ENCODE data around the gene SBF2.
"Not testable (repeated sequence)": the region's sequence is repeated elsewhere in the genome, so short reads cannot be mapped to it uniquely, and the experiment has no call there.

The SBF2 gene

DNA sequence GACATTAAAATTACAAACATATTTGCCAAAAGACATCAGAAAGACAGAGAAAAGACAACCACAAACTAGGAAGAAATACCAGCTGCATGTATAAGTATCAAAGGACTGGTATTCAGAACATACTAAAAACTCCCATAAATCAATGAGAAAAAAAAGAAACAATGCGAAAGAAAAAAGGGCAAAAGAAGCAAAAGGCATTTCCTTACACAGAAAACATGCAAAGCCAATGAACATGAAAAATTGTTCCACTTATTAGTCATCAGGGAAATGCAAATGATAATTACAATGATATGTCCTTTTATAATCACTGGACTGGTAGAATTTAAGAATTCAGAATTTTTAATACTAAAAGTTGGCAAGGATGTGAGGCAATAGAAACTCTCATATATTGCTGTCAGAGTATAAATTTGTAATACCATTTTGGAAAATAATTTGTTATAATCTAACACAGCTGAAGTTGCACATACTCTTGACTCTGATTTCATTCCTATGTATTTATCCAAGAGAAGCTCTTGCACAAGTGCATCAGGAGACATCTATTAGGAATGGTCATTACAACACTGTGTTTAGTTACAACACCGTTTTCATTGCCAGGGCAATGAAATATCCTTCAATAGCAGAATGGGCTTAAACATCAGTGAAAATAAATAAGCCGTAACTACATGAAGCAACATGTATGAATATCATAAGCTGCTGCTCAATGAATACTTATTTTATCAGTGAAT, 350.5 kb downstream of the SBF2 start:
- H3K4me1 ChIP-seq (ENCODE audit: control insufficient read depth, insufficient read depth, low read length): no peaks in the 10 kb centered on the region
- H3K9ac ChIP-seq (ENCODE audit: low read depth, low read length): no peak overlapping the region
- no peaks in the 10 kb centered on the region for H3K27me3 ChIP-seq (ENCODE audit: control insufficient read depth, insufficient read depth, low read length)
- no peaks in the 10 kb centered on the region for H3K36me3 ChIP-seq (ENCODE audit: control insufficient read depth, insufficient read depth, low read length)
- H3K4me3 ChIP-seq (ENCODE audit: low read depth, low read length): no peak overlapping the region
- no peaks in the 10 kb centered on the region for H3K9me3 ChIP-seq (ENCODE audit: control insufficient read depth, insufficient read depth, low read length)
- no peak overlapping the region for H3K27ac ChIP-seq (ENCODE audit: low read depth, low read length)

DNA sequence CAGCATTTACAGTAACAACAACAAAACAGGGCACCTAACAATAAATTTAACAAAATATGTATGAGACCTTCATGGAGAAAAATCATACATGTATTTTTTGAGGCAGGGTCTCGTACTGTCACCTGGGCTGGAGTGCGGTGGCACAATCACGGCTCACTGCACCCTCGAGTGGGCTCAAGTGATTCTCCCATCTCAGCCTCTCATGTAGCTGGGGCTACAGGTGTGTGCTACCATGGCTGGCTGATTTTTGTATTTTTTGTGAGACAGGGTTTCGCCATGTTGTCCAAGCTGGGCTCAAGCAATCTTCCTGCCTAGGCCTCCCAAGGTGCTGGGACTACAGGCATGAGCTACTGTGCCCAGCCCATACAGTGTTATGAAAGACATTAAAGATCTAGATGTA, 352.0 kb downstream of the SBF2 start:
- Histone ChIP-seq H3K9me3 (ENCODE audit: control insufficient read depth, insufficient read depth, low read length) (no peaks in the 10 kb centered on the region), H3K36me3 (ENCODE audit: control insufficient read depth, insufficient read depth, low read length) (no peaks in the 10 kb centered on the region), H3K27me3 (ENCODE audit: control insufficient read depth, insufficient read depth, low read length) (no peaks in the 10 kb centered on the region), H3K9ac (ENCODE audit: low read depth, low read length) (no peak overlapping the region), H3K4me1 (ENCODE audit: control insufficient read depth, insufficient read depth, low read length) (no peaks in the 10 kb centered on the region), H3K4me3 (ENCODE audit: low read depth, low read length) (no peak overlapping the region), H3K27ac (ENCODE audit: low read depth, low read length) (no peak overlapping the region)

DNA sequence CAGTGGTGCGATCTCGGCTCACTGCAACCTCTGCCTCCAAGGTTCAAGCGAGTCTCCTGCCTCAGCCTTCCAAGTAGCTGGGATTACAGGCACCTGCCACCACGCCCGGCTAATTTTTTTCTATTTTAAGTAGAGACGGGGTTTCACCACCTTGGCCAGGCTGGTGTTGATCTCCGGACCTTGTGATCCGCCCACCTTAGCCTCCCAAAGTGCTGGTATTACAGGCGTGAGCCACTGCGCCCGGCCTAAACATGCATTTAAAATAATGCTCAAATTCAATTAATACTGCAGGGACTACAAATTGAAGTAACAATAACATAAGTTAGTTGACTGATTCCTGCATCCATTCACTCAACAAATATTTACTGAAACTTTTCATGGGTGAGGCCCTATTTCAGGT, 354.9 kb downstream of the SBF2 start:
- H3K9me3 ChIP-seq (ENCODE audit: control insufficient read depth, insufficient read depth, low read length); H3K4me3 ChIP-seq (ENCODE audit: low read depth, low read length); H3K4me1 ChIP-seq (ENCODE audit: control insufficient read depth, insufficient read depth, low read length); H3K36me3 ChIP-seq (ENCODE audit: control insufficient read depth, insufficient read depth, low read length); H3K9ac ChIP-seq (ENCODE audit: low read depth, low read length); H3K27ac ChIP-seq (ENCODE audit: low read depth, low read length); H3K27me3 ChIP-seq (ENCODE audit: control insufficient read depth, insufficient read depth, low read length): not testable (repeated sequence)

DNA sequence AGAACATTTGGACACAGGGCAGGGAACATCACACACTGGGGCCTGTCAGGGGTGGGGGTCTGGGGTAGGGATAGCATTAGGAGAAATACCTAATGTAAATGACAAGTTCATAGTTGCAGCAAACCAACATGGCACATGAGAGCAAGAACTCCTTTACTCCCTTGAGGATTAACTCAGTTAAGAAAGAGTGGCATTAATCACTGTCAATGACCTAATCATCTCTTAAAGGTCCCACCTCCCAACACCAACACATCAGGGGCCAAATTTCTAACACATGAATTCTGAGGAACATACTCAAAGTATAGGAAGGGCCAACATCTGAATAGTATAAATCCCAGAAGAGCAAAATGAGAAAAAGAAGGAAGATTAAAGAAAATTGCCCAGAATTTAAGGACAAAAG, 357.3 kb downstream of the SBF2 start:
- Histone ChIP-seq H3K9me3 (ENCODE audit: control insufficient read depth, insufficient read depth, low read length) (no peaks in the 10 kb centered on the region), H3K9ac (ENCODE audit: low read depth, low read length) (no peak overlapping the region), H3K4me1 (ENCODE audit: control insufficient read depth, insufficient read depth, low read length) (no peaks in the 10 kb centered on the region), H3K27me3 (ENCODE audit: control insufficient read depth, insufficient read depth, low read length) (no peaks in the 10 kb centered on the region), H3K36me3 (ENCODE audit: control insufficient read depth, insufficient read depth, low read length) (no peaks in the 10 kb centered on the region), H3K4me3 (ENCODE audit: low read depth, low read length) (no peak overlapping the region), H3K27ac (ENCODE audit: low read depth, low read length) (no peak overlapping the region)

DNA sequence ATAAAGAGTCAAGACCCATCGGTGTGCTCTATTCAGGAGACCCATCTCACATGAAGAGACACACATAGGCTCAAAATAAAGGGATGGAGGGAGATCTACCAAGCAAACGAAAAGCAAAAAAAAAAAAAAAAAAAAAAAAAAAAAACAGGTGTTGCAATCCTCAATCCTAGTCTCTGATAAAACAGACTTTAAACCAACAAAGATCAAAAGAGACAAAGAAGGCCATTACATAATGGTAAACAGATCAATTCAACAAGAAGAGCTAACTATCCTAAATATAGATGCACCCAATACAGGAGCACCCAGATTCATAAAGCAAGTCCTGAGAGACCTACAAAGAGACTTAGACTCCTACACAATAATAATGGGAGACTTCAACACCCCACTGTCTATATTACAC, 361.2 kb downstream of the SBF2 start:
- not testable (repeated sequence) for H3K27me3 ChIP-seq (ENCODE audit: control insufficient read depth, insufficient read depth, low read length); H3K27ac ChIP-seq (ENCODE audit: low read depth, low read length); H3K9ac ChIP-seq (ENCODE audit: low read depth, low read length); H3K4me1 ChIP-seq (ENCODE audit: control insufficient read depth, insufficient read depth, low read length); H3K36me3 ChIP-seq (ENCODE audit: control insufficient read depth, insufficient read depth, low read length); H3K9me3 ChIP-seq (ENCODE audit: control insufficient read depth, insufficient read depth, low read length); H3K4me3 ChIP-seq (ENCODE audit: low read depth, low read length)

DNA sequence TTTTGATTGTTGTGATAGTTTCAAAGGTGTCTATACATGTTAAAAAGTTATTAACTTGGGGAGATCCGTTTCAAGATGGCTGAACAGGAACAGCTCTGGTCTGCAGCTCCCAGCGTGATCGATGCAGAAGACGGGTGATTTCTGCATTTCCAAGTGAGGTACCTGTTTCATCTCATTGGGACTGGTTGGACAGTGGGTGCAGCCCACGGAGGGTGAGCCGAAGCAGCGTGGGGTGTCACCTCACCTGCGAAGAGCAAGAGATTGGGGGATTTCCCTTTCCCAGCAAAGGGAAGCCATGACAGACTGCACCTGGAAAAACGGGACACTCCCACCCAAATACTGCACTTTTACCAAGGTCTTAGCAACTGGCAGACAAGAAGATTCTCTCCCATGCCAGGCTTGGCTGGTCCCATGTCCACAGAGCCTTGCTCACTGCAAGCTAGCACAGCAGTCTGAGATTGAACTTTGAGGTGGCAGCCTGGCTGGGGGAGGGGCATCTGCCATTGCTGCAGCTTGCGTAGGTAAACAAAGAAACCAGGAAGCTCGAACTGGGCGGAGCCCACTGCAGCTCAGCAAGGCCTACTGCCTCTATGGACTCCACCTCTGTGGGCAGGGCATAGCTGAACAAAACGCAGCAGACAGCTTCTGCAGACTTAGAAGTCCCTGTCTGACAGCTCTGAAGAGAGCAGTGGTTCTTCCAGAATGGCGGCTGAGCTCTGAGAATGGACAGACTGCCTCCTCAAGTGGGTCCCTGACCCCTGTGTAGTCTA, 363.3 kb downstream of the SBF2 start:
- not testable (repeated sequence) for H3K27me3 ChIP-seq (ENCODE audit: control insufficient read depth, insufficient read depth, low read length); H3K36me3 ChIP-seq (ENCODE audit: control insufficient read depth, insufficient read depth, low read length); H3K9ac ChIP-seq (ENCODE audit: low read depth, low read length); H3K27ac ChIP-seq (ENCODE audit: low read depth, low read length); H3K4me3 ChIP-seq (ENCODE audit: low read depth, low read length); H3K4me1 ChIP-seq (ENCODE audit: control insufficient read depth, insufficient read depth, low read length); H3K9me3 ChIP-seq (ENCODE audit: control insufficient read depth, insufficient read depth, low read length)

DNA sequence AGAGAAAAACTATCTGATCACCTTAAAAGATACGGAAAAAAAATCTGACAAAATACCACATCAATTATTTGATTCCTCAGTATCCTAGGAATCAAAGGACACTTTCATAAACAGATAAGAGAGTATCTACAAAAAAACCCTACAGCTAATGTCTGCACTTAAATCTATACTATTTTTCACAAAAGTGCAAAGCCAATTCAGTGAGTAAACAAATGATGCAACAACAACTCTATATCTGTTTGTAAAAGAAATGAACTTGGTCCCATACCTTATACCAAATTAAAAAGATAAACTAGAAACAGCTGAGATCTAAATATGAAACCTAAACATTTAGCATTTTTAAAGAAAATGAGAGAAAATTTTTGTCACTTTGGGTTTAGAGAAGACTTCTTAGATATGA, 366.3 kb downstream of the SBF2 start:
- Histone ChIP-seq H3K27ac (ENCODE audit: low read depth, low read length) (no peak overlapping the region), H3K9me3 (ENCODE audit: control insufficient read depth, insufficient read depth, low read length) (no peaks in the 10 kb centered on the region)

DNA sequence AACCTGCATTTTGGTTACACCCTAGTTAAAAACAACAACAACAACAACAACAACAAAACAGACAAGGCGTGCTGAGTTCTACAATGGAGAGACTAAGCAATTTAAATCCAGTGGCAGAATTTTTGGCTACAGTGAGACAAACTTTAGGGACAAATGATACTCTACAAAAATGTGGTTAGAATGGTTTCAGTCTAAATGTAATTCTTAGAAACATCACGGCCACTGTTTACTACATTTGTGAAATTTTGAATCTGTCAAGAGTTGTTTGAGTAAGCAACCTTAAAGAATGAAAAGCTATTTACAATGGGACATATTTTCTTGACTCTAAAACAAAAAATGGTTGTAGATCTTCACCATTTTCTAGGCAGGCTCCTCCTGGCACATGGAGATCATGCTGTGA, 370.7 kb downstream of the SBF2 start:
- no peaks in the 10 kb centered on the region for H3K36me3 ChIP-seq (ENCODE audit: control insufficient read depth, insufficient read depth, low read length)
- H3K9ac ChIP-seq (ENCODE audit: low read depth, low read length): peak overlapping the region; percentile 54
- H3K4me3 ChIP-seq (ENCODE audit: low read depth, low read length): peak overlapping the region; percentile 41
- H3K27ac ChIP-seq (ENCODE audit: low read depth, low read length): peak overlapping the region; percentile 97
- H3K9me3 ChIP-seq (ENCODE audit: control insufficient read depth, insufficient read depth, low read length): no peaks in the 10 kb centered on the region
- H3K4me1 ChIP-seq (ENCODE audit: control insufficient read depth, insufficient read depth, low read length): peaks cover 23% of the 10 kb centered on the region
- H3K27me3 ChIP-seq (ENCODE audit: control insufficient read depth, insufficient read depth, low read length): no peaks in the 10 kb centered on the region

More for the DNA sequence above, 366.3 kb downstream of the SBF2 start:
- Histone ChIP-seq H3K9ac (ENCODE audit: low read depth, low read length) (no peak overlapping the region), H3K27me3 (ENCODE audit: control insufficient read depth, insufficient read depth, low read length) (no peaks in the 10 kb centered on the region), H3K4me3 (ENCODE audit: low read depth, low read length) (no peak overlapping the region), H3K4me1 (ENCODE audit: control insufficient read depth, insufficient read depth, low read length) (peaks cover 16% of the 10 kb centered on the region), H3K36me3 (ENCODE audit: control insufficient read depth, insufficient read depth, low read length) (no peaks in the 10 kb centered on the region)

DNA sequence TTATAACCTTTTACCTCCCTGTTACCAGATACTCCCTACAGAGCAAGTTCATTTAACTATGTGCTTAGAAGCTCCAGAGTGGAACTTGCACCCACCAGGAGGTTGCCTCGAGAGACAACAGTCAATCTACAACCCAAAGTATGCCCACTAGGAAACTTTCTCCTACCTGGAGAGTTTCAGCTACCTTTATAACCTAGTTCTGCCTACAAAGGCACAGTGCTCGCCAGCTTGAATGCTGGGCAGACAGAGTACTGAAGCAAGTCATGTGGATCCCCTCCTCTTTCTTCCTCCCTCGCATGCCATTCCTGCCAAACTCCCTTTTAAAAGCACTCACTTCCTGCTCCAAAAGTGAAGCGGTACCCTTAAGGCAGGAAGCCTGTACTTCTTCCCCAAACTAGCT, 371.2 kb downstream of the SBF2 start:
- Histone ChIP-seq H3K27me3 (ENCODE audit: control insufficient read depth, insufficient read depth, low read length) (no peaks in the 10 kb centered on the region), H3K4me3 (ENCODE audit: low read depth, low read length) (peak overlapping the region; percentile 41; the same call in 1 of the 2 replicates), H3K9ac (ENCODE audit: low read depth, low read length) (peak overlapping the region; percentile 54), H3K36me3 (ENCODE audit: control insufficient read depth, insufficient read depth, low read length) (no peaks in the 10 kb centered on the region), H3K9me3 (ENCODE audit: control insufficient read depth, insufficient read depth, low read length) (no peaks in the 10 kb centered on the region), H3K27ac (ENCODE audit: low read depth, low read length) (peak overlapping the region; percentile 97), H3K4me1 (ENCODE audit: control insufficient read depth, insufficient read depth, low read length) (peaks cover 23% of the 10 kb centered on the region)

DNA sequence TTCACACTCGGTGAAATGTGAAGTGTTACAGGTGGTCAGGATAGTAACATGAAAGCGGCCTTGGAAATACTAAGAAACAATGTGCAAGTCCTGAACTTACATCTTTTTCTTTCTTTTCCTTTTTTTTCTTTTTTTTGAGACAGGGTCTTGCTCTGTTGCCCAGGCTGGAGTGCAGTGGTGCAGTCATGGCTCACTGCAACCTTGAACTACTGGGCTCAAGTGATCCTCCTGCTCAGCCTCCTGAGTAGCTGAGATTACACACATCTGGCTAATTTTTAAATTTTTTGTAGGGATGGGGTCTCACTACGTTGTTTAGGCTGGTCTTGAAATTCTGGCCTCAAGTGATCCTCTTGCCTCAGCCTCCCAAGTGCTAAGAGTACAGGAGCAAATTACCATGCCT, 377.5 kb downstream of the SBF2 start:
- no peaks in the 10 kb centered on the region for H3K9me3 ChIP-seq (ENCODE audit: control insufficient read depth, insufficient read depth, low read length)
- no peak overlapping the region for H3K27ac ChIP-seq (ENCODE audit: low read depth, low read length)
- no peaks in the 10 kb centered on the region for H3K27me3 ChIP-seq (ENCODE audit: control insufficient read depth, insufficient read depth, low read length)
- H3K9ac ChIP-seq (ENCODE audit: low read depth, low read length): no peak overlapping the region
- no peak overlapping the region for H3K4me3 ChIP-seq (ENCODE audit: low read depth, low read length)
- no peaks in the 10 kb centered on the region for H3K4me1 ChIP-seq (ENCODE audit: control insufficient read depth, insufficient read depth, low read length)
- H3K36me3 ChIP-seq (ENCODE audit: control insufficient read depth, insufficient read depth, low read length): no peaks in the 10 kb centered on the region

DNA sequence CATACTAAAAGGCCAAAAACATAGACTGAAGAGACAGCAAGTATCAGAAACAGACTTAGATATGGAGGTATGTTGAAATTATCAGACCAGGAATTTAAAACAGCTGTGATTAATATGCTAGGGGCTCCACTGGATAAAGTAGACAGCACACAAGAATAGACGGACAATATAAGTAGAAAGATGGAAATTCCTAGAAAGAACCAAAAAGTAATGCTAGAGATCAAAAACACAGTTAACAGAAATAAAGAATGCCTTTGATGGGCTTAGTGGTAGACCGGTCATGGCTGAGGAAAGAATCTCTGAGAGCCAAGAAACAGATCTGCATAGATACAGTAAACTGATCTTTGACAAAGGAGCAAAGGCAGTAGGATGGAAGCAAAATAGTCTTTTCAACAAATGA, 380.0 kb downstream of the SBF2 start:
- Histone ChIP-seq H3K27ac (ENCODE audit: low read depth, low read length) (no peak overlapping the region), H3K4me3 (ENCODE audit: low read depth, low read length) (no peak overlapping the region), H3K4me1 (ENCODE audit: control insufficient read depth, insufficient read depth, low read length) (no peaks in the 10 kb centered on the region), H3K9ac (ENCODE audit: low read depth, low read length) (no peak overlapping the region), H3K9me3 (ENCODE audit: control insufficient read depth, insufficient read depth, low read length) (no peaks in the 10 kb centered on the region), H3K27me3 (ENCODE audit: control insufficient read depth, insufficient read depth, low read length) (no peaks in the 10 kb centered on the region), H3K36me3 (ENCODE audit: control insufficient read depth, insufficient read depth, low read length) (no peaks in the 10 kb centered on the region)
